NAMALWA (cell line): Measurements from ENCODE around the gene HABP2.

Source experiments
- DNase-seq: peaks from one replicate; pipeline ENCODE4 v3.0.0-alpha.2; 2015; ENCODE audit warnings: low spot score

Gene HABP2

GRCh38 chr10:113557903-113558321, 5.1 kb downstream of the HABP2 start:
- DNase-seq = no peak

GRCh38 chr10:113560071-113560470, 7.2 kb downstream of the HABP2 start:
- DNase-seq = no peak

GRCh38 chr10:113561214-113561613, 8.4 kb downstream of the HABP2 start:
- no peak for DNase-seq

GRCh38 chr10:113562069-113562468, 9.2 kb downstream of the HABP2 start:
- no peak for DNase-seq

- no peak for DNase-seq
These were observed 9.9 kb downstream of the HABP2 start for GRCh38 chr10:113562704-113563103.

GRCh38 chr10:113563306-113564088, 10.6 kb downstream of the HABP2 start:
- DNase-seq = peak; percentile 76

GRCh38 chr10:113565364-113565763, 12.5 kb downstream of the HABP2 start:
- DNase-seq = no peak

- DNase-seq = no peak
These were observed 14.0 kb downstream of the HABP2 start for GRCh38 chr10:113566888-113567287.

- no peak for DNase-seq
These were observed 16.7 kb downstream of the HABP2 start for GRCh38 chr10:113569576-113569975.

GRCh38 chr10:113572520-113573290, 19.9 kb downstream of the HABP2 start:
- DNase-seq = no peak

- no peak for DNase-seq
These were observed 20.5 kb downstream of the HABP2 start for GRCh38 chr10:113573368-113573767.

GRCh38 chr10:113576852-113577251, 24.0 kb downstream of the HABP2 start:
- DNase-seq = peak; percentile 23

GRCh38 chr10:113578773-113579172, 25.9 kb downstream of the HABP2 start:
- no peak for DNase-seq

GRCh38 chr10:113581092-113581491, 28.2 kb downstream of the HABP2 start:
- no peak for DNase-seq

GRCh38 chr10:113583571-113583970, 30.7 kb downstream of the HABP2 start:
- DNase-seq = no peak

- DNase-seq = no peak
These were observed 33.1 kb downstream of the HABP2 start for GRCh38 chr10:113585949-113586348.

GRCh38 chr10:113589201-113589770, 36.4 kb downstream of the HABP2 start:
- DNase-seq = no peak

GRCh38 chr10:113590581-113590980, 37.7 kb downstream of the HABP2 start:
- DNase-seq = no peak

GRCh38 chr10:113592380-113592779, 39.5 kb downstream of the HABP2 start:
- DNase-seq = no peak

- no peak for DNase-seq
These were observed 41.8 kb downstream of the HABP2 start for GRCh38 chr10:113594652-113595051.

GRCh38 chr10:113600569-113600968, 47.7 kb downstream of the HABP2 start:
- DNase-seq = no peak

- DNase-seq = no peak
These were observed 50.4 kb downstream of the HABP2 start for GRCh38 chr10:113603057-113603777.
